Measurements from ENCODE around the gene NEUROD2. TPM values are rescaled to one million over a fixed set of nuclear protein-coding genes. Genes with fewer than 3 reads are reported as not detected.

Gene NEUROD2
- total and polyA plus RNA-seq, 10 of the 15 experiments (the other 5 are each of a cell fraction or from before 2014, with no cell fraction given) = not detected

DNA sequence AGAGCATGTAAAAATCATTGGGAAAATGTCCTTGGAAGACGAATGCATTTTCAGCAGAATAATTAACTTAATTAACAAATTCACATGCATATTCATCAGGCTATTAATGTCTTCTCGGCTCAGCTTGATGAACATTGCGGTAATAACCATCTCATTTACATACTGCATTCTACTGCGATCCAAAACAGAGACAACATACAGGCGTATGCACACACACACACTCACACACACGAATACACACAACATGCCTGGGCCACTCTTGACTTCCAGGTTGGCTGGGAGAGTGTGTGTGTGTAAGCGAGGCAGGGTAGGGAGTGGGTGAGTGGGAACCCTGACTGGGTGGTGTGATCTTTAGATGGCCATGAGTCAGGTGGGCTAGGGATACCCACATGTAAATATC lies 44.7 kb downstream of the NEUROD2 start:
- ChIA-PET CTCF (no interaction called here), POLR2A (no interaction called here), SMC1A (ENCODE audit: uncharacterized antibody, unreplicated experiment) (no interaction called here), RAD21 (ENCODE audit: unreplicated experiment) (no interaction called here)
- peaks cover 0 to 3% of the 10 kb centered on the region in 2 experiments; a peak in 1 of 4 replicates for H3K36me3 ChIP-seq (ENCODE audit: control insufficient read depth in 2 of 2, insufficient read depth in 2 of 2, low read length in 1 of 2)
- in situ Hi-C loops (cut with MboI) (no loop called here), intact Hi-C loops (cut with micrococcal nuclease; ENCODE audit: unreplicated experiment) (no loop called here)
- ATAC-seq (no peak), FAIRE-seq (no peak), DNase-seq (ENCODE audit: low read depth, low spot score) (no peak)
- H4K20me1 ChIP-seq (ENCODE audit: control insufficient read depth, insufficient read depth) = no peaks in the 10 kb centered on the region
- no peak overlapping the region for H3K4me3 ChIP-seq
- no peak overlapping the region for H3K4me2 ChIP-seq (ENCODE audit: control insufficient read depth, insufficient read depth)
- no peak overlapping the region for H3K27ac ChIP-seq (ENCODE audit: control insufficient read depth, insufficient read depth)
- no peaks in the 10 kb centered on the region for H3K79me2 ChIP-seq (ENCODE audit: control insufficient read depth, insufficient read depth, low read length)
- TF ChIP-seq MXI1 (IDR thresholded peaks at IDR 0.05; ENCODE audit: low read depth, low read length) (no peak), RAD21 (IDR thresholded peaks at IDR 0.05; ENCODE audit: insufficient read depth, low read depth, low read length) (no peak), ZNF687 (IDR thresholded peaks at IDR 0.05) (no peak), MEF2B (IDR thresholded peaks at IDR 0.05; ENCODE audit: partially characterized antibody, poor library complexity, severe bottlenecking) (no peak), SREBF2 (IDR thresholded peaks at IDR 0.05; ENCODE audit: low read length) (no peak), POU2F2 (IDR thresholded peaks at IDR 0.05; ENCODE audit: borderline replicate concordance, low read depth, low read length) (no peak), HCFC1 (IDR thresholded peaks at IDR 0.05; ENCODE audit: low read length) (no peak), ZNF217 (IDR thresholded peaks at IDR 0.05) (no peak), SMC3 (IDR thresholded peaks at IDR 0.05; ENCODE audit: borderline replicate concordance, low read length) (no peak), CUX1 (IDR thresholded peaks at IDR 0.05; ENCODE audit: insufficient replicate concordance, low read depth, low read length) (no peak), FOXM1 (IDR thresholded peaks at IDR 0.05; ENCODE audit: low read depth, low read length) (no peak), HDGF (IDR thresholded peaks at IDR 0.05) (no peak), NFIC (IDR thresholded peaks at IDR 0.05; ENCODE audit: low read depth, low read length) (no peak), MTA3 (IDR thresholded peaks at IDR 0.05; ENCODE audit: borderline replicate concordance, low read length) (no peak), FOXK2 (IDR thresholded peaks at IDR 0.05) (no peak), ZNF274 (IDR thresholded peaks at IDR 0.05; ENCODE audit: insufficient read depth, insufficient read length) (no peak), CHD2 (IDR thresholded peaks at IDR 0.05; ENCODE audit: borderline replicate concordance, low read depth, low read length) (no peak), CBFB (IDR thresholded peaks at IDR 0.05; ENCODE audit: low read depth) (no peak), EZH2 (IDR thresholded peaks at IDR 0.05; ENCODE audit: borderline replicate concordance, control insufficient read depth, low read depth, low read length) (no peak)
- no peak overlapping the region for H3K9ac ChIP-seq (ENCODE audit: control insufficient read depth, insufficient read depth, low read length)
- H3K27me3 ChIP-seq (replicated peaks in 1 of 2; ENCODE audit: control insufficient read depth in 2 of 2, insufficient read depth in 2 of 2, low read length in 1 of 2) = no peaks in the 10 kb centered on the region
- no TSS peak for BruUV-seq (replicated peaks)
- no peaks in the 10 kb centered on the region for H3K4me1 ChIP-seq (ENCODE audit: control insufficient read depth, insufficient read depth, low read length)
- H3K9me3 ChIP-seq (replicated peaks; ENCODE audit: control insufficient read depth, insufficient read depth, low read length) = no peaks in the 10 kb centered on the region
- no peak overlapping the region for H2AFZ ChIP-seq (ENCODE audit: control insufficient read depth, low read depth, low read length)
- WGBS (ENCODE audit: insufficient coverage, insufficient replicate concordance, low lambda C conversion rate, missing lambda C conversion rate) = 79% methylated on average over 7 of the region's 7 CpGs

Measured in GM12878 (cell line).